ENCODE data around the gene PRIM1.
"Not testable (repeated sequence)": the region's sequence is repeated elsewhere in the genome, so short reads cannot be mapped to it uniquely, and the experiment has no call there.

Gene PRIM1

DNA sequence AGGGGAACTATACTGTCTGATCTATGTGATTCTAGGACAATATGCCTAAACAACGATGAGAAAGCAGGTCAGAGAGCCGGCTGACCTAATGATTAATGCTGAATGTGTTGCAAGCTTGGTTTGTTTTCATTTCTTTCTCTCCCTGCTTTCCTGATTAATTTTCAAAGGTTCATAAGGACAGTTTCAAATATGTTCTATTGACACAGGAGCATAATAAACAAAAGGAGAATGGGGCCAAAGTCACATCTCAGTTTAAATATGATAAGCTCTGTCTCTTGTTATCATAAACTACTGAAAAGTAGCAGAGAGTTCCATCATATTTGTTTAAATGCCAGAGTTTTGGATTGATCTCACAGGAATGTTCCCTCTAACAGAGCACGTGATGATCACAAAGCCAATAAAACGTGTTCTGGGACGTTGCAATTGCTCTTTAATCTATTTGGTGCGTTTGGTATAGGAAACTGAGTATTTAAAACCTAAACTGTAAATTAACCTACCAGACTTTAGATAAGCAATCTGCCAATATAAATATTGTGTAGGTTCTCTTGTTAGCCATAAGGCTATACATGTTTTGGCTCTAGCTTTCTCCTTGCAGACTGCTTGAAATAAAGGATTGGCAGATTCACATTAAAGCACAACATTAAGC lies 7.3 kb upstream of the PRIM1 start:
- no peak for DNase-seq

DNA sequence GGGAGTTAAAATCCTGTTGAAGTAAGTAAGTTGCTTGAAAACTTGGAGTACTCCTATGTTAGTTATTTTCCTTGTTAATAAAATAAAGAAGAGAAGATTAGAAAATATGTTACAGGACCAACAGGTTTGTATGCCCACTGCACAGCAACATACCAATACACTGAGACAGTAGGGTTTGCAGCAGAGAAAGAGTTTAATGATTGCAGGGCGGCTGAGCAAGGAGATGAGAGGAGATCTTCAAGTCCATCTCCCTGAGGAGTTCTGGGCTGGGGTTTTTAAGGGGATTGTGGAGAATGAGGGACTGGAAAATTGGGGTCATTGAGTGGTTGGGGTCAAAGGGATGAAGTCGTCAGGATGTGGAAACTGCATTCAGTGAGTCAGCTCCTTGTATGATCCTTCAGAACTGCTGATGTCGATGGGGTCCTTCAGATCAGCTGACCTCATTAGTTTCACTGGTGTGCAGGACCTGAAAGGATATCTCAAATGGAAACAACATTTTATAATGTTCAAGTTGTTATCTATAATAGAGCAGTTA lies 6.7 kb upstream of the PRIM1 start:
- no peak for DNase-seq

DNA sequence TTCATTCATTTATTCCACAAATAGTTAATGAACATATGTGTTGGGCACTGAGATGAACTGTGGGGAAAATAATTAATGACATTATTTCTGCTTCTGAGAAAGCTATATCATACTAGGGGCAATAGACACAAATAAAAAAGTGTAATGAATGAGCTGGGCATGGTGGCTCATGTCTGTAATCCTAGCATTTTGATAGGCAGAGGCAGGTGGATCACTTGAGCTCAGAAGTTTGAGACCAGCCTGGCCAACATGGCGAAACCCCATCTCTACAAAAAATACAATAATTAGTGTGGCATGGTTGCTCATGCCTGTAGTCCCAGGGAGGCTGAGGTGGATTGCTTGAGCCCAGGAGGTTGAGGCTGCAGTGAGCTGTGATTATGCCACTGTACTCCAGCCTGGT lies 5.8 kb upstream of the PRIM1 start:
- not testable (repeated sequence) for DNase-seq

DNA sequence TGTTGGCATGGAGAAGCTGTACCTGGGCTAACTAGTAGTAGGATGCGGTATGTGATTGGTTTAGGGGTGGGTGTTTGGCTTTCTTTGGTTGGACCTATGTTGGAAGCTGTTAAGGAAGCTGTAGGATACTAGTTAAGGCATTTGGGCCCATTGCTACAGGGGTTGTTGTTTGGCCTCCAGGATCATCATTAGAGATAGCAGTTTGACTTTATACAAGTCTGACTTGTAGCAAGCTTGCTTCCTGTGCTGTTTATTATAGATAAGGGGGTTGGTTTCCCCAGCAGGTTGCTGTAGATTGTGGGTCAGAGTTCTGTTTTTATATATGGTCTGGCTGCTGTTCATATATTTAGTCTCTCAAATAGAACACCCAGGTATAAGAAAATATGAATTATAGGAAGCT lies 1.4 kb upstream of the PRIM1 start:
- DNase-seq = no peak

DNA sequence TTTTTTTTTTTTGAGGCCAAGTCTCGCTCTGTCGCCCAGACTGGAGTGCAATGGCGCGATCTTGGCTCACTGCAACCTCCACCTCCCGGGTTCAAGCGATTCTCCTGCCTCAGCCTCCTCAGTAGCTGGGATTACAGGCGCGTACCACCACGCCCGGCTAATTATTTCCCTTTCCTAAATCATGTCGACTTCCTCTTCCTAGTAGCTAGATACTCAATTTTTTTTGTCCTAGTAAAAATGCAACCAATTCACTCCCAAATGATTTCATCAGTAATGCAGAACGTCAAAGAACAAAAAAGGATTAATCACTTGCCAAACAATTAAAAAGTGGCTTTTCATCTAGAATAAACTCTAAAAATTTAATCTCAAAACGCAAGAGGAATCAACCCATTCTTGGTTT lies 1.5 kb downstream of the PRIM1 start:
- DNase-seq = not testable (repeated sequence)

DNA sequence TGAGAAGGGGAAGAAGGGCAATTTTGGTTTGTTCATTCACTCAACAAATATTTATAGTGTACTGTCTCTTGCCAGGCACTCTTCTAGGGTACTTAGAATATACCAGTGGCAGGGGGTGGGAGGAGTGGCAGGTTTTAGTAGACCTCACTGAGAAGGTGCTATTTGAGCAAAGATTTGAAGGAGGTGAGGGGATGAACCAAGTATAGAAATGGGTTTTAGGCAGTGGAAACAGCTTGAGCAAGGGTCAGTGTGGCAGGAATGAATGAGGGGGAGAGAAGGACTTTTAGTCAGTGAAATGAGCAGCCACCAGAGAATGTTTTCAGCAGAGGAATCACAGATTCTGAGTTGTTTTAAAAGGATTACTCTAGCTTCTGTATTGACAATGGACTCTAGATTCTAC lies 2.3 kb downstream of the PRIM1 start:
- no peak for DNase-seq

DNA sequence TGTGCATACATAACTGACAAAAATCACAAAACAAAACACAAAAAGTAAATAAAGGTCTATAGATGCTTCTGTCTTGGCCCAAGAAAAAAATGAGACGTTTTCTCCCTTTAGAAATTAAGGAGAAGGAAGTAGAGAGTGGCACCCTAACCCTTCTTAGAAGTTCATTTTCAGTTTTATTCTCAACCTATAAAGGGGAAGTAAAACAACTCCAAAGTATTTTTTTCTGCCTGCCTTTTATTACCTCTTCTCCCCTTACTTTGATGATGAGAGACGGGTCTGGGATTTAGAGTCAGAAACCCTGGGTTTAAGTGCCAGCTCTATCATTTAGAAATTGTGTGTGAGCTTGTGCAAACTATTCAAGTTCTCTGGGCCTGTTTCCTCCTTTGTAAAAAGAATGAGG lies 2.8 kb downstream of the PRIM1 start:
- no peak for DNase-seq

DNA sequence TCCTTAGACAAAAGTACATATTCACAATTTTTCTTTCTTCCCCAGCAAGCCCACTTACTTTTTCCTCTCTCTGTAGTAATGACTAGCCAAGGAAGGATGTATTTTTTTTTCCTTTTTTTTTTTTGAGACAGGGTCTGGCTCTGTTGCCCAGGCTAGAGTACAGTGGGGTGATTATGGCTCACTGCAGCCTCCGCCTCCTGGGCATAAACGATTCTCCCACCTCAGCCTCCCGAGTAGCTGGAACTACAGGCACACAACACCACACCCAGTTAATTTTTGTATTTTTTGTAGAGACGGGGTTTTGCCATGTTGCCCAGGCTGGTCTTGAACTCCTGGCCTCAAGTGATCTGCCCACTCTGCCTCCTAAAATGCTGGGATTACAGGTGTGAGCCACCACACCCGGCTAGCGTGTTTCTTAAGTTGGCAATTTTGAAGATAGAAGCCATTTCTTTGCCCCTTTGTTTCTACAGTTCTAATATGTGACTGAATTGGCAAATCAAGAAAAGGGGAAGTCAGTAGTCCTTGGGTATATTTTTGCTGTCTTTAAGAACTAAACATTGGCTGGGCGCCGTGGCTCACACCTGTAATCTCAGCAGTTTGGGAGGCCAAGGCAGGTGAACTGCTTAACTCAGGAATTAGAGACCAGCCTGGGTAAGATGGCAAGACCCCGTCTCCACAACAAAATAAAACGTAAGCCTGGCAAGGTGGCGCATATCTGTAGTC lies 23.8 kb downstream of the PRIM1 start:
- no peak for DNase-seq

DNA sequence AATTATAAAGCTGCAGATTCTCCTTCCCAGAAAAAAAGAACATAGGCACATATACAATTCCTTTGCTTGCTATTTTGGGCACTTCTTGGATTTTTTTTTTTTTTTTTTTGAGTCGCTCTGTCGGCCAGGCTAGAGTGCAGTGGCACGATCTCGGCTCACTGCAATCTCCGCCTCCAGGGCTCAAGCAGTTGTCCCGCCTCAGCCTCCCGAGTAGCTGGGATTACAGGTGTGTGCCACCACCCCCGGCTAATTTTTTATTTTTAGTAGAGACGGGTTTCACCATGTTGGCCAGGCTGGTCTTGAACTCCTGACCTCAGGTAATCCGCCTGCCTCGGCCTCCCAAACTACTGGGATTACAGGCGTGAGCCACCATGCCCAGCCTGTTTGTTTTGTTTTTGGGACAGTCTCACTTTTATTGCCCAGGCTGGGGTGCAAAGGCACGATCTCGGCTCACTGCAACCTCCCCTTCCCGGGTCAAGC lies 25.9 kb downstream of the PRIM1 start:
- DNase-seq = not testable (repeated sequence)

DNA sequence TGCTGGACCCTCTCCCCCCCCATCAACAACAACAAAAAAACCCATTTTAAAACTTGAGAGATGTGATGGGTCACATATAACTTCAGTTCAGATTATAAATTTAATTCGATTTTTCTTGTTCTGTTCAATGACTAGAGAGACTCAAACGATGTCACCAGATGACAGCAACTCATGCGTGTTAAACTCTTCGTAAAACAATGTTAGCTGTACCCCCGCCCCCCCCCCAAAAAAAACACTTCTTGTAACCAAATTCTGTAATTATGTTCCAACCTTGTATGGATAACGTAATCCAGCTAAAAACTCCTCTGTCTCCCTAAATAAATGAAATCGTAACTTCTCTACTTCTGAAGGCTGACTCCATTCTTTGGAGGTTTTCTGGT lies 26.4 kb downstream of the PRIM1 start:
- no peak for DNase-seq

DNA sequence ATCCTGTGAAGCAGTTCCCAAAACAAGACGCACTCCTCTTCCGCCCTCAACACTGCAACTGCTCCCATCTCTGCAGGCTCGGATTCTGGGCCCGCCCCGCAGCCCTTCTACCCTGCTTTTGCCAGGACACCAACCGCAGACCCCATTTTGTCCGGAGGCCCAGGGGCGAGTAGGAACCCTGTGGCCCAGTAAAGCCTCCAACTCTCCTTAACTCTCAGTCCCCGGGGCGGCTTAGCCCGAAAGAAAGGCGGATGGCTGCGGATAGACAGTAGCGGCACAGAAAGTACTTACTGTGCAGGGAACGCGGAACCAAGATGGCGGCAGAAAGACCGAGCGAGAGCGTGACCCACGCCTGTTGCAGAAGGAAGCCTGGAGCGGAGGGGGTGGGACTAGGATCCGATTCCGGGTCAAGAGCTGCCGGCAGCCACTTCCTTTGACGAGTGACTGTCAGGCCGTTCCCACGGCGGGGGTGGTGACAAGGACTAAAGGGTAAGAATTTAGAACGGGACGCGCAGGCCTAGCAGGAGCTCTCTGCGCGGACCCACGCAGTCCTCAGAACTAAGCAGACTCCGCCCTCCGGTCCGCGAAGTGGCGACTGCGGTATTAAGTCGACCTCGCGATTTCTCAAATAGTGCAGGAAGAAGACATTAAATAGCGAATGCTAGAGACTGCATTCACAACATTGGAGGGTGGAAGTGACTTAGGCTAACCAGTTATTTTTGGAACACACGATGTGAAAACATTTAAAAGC lies 27.0 kb downstream of the PRIM1 start, which contains the start of gene NACA:
Gene NACA, minus strand, starts transcription at position 328 of the 751 bp plus-strand sequence. CDS start 778 bp downstream, outside the sequence.
- DNase-seq = peak; percentile 94 to 99

DNA sequence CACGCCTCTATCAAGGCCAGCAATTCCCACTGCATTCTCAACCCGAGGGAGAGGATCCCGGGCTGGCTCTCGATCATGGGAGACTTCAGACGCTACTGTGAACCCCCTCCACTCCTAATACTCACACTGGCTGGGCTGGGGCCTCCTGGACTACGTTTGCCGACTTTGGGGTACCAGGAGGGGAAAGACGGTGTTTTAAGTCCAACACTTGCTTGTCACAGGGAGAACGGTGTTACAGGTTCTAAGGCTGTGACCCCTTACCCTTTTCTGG lies 27.5 kb downstream of the PRIM1 start:
- DNase-seq = peak in 1 of 2 experiments; percentile 19

DNA sequence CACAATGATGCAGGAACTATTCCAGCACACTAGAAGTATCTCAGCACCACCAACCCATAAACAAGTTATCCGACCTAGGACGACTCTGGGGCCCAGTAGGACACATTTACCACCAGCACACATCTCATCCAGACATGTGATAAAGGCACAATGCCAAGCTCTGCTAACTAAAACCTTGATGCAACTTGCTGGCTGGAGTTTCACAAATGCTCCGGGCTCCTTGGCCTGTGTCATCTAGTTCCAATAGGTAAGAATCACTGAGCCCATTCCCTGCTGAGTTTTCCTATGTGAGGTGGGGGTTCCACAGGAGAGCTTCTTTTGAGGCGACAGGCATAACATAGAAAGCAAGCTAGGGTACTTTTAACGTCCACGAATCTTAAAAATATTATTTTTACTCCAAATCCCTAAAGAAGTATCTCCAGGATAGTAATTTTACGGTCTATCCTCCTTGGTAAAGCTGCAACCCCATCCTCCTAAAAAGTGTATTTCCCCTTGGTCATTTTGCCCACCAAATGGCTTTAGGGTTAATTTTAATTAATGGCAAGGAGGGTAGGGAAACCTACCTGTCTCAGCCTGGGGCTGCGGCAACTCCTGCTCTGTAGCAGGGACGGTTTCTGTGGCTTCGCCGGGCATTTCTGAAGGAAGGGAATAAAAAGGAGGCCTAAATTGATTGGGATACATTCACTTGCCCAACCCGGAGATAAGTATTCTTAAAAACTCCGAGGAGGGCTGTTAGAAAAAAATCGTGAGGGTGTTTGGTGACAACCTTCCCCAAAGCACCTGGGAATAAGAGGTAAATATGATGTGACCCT lies 28.0 kb downstream of the PRIM1 start:
- no peak for DNase-seq

DNA sequence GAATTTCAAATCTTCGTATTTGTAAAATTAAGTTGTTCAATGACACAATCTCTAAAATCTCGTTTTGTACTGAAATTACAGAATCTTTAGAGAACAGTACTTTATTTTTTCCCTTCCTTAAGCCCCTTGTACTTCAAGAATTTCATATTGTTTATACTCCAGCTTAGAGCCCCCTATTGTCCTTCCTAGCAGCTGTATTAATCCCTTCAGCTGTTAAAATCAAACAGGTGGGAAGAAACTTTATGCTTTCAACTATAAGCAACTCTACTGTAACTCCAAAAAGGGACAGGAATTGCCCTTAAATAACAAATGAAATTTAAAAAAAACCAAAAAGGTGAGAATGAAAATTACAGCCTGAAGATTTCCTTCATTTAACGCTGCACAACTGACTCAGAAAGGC lies 28.8 kb downstream of the PRIM1 start:
- DNase-seq = no peak

DNA sequence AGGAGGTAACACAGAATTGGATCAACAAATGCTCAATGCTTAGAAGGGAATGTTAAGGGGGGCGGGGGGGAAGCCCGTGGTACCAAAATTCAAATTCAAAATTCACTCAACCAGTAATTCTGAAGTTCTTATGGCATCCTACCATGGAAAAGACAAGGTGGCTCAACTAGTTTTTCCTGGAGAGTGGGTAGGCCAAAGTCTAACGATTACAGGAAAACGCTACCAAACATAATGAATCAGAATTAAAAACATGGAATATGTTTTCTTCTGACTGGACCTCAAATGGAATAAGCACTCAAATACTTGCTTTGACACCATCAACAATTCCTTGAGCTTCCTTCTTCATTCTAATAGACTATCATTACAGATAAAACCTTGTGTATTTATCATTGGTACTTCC lies 29.3 kb downstream of the PRIM1 start:
- no peak for DNase-seq

DNA sequence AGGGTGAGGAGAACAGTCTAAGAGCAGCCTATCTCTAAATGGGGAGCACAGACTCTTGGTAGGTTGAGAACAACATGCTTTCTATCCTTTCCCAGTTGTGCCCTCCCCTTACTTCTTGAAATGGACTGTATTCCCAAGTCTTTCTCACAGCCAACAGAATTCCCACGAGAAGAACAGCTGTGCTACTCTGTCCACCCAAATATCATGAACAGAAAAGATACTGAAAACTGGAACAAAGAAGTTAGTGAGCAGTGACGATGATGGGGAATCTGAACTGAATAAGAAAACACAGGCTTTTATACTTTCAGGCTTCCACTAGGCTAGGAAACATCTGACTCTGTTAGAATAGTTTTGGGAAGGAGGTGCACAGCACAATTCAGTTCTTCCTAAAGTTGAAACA lies 30.4 kb downstream of the PRIM1 start:
- DNase-seq = no peak

DNA sequence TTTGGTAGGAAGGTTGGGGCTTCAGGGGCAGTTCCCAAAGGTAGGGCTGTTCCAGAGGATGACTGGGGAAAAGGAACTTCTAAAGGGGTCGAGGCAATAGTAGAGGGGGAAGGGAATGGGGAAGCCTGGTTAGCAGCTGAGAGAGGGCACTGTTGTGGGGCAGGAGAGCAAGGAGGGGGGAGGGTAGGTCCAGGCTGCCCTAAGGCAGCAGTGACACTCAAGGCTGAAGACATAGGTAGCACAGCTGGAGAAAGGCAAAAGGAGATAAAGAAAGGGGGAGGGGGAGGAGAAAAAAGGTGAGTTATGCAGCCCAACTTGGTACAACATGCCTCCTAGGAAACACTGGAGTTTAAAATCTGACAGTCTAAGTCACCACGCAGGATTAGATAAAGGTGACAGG lies 30.9 kb downstream of the PRIM1 start:
- no peak for DNase-seq

DNA sequence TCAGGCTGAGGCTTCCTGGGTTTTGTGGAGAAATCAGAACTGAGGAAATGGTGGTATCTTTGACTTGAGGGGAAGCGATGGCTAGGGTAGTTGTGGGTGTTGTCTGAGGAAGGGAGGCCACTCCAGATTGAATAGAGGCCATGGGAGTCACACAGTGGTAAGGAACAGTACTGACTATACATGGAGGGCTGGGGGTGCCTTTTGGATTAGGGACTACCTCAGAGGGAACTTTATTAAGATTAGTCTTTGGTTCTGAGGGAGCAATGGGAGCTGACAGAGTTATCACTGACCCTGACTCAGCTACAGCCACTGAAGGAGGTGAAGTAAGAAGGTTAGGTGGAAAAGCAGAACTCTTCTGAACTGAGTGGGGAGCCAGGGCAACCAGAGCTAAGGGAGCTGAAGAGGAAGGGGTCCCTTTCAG lies 31.4 kb downstream of the PRIM1 start:
- no peak for DNase-seq

DNA sequence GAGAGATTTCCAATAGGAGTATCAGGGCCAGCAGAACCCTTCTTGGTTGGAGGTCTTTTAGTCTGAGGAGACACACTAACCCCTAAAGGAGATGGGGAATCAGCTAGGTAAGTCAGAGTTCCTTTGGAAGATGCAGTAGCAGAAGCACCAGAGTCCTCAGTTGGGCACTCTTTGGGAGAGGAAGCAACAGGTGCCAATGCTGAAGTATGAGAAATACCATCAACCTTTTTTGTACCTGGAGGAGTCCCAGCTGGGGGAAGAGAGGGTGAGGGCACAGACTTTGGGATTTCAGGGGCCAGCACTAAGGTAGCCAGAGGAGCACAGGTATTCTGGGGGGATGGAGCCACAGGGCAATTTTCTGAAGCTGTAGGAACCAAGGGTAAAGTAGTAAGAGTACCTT lies 33.1 kb downstream of the PRIM1 start:
- DNase-seq = no peak

DNA sequence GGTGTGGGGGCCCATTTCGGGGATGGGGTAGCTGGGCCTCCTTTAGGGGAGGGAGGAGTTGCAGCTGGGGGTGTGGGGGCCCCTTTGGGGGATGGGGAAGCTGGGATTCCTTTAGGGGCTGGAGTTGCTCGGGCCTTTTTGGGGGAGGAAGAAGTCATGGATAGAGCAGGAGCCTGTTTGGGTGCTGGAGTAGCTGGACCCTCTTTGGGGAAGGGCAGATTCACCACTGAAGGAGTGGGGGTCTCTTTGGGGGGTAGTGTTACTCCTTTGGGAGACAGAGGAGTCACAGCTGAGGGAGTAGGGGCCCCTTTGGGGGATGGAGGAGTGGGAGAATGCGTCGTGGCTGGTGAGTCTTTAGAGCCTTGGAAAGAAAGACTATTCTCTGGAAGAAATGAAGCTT lies 33.5 kb downstream of the PRIM1 start:
- no peak for DNase-seq

DNA sequence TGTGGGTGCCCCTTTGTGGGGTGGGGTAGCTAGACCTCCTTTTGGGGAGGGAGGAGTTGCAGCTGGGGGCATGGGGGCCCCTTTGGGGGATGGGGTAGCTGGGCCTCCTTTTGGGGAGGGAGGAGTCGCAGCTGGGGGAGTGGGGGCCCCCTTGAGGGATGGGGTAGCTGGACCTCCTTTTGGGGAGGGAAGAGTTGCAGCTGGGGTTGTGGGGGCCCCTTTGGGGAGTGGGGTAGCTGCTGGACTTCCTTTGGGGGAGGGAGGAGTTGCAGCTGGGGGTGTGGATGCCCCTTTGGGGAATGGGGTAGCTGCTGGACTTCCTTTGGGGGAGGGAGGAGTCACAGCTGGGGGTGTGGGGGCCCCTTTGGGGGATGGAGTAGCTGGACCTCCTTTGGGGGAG lies 34.0 kb downstream of the PRIM1 start:
- no peak for DNase-seq

DNA sequence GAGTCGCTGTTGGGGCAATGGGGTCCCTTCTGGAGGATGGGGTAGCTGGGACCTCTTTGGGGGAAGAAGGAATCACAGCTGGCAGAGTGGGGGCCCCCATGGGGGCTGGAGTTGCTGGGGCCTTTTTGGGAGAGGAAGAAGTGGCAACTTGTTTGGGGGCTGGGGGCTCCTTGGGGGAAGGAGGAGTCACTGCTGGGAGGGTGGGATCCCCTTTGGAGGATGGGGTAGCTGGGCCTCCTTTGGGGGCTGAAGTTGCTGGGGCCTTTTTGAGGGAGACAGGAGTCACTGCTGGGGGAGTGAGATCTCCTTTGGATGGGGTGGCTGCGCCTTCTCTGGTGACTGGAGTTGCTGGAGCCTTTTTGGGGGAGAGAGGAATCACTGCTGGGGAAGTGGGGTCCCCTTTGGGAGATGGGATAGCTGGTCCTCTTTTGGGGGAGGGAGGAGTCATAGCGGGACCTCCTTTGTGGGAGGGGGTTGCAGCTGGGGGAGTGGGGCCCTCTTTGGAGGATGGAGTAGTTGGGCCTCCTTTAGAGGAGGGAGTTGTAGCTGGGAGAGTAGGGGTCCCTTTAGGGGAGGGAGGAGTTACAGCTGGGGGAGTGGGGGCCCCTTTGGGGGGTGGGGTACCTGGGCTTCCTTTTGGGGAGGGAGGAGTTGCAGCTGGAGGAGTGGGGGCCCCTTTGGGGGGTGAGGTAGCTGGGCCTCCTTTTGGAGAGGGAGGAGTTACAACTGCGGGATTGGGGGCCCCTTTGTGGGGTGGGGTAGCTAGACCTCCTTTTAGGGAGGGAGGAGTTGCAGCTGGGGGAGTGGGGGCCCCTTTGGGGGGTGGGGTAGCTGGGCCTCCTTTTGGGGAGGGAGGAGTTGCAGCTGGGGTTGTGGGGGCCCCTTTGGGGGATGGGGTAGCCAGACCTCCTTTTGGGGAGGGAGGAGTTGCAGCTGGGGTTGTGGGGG lies 34.9 kb downstream of the PRIM1 start:
- DNase-seq = no peak

Data from stimulated activated CD4-positive, alpha-beta T cell treated with anti-CD3 and anti-CD28 coated beads, Interleukin-4, amount 100 ng/mL, for 4 hours (primary cell).